C1 segment of cervical spinal cord (tissue), 14 donors: Measurements from ENCODE around the gene EMILIN2.

Experiments
- DNase-seq, 14 donors: peaks; one replicate each; lab custom pipeline; 2025; lab: John Stamatoyannopoulos, UW

EMILIN2 gene

DNA sequence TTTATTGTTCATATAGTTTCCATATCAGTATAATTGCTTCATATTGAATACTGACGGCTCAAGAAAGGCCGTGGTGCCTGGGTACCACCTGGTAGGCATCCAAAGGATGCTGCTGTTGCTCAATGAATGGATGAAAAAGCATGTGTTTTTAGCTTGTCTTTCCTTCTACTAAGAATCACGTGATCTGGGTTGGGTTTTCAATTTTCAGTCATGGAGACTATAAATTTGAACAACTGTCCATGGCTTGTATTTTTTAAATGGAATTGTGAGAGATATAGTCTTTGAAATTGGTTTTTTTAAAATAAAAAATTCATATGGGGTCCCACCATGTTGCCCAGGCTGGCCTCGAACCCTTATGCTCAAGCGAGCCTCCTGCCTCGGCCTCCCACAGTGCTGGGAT lies 25.3 kb downstream of the EMILIN2 start:
- DNase-seq = no peak

DNA sequence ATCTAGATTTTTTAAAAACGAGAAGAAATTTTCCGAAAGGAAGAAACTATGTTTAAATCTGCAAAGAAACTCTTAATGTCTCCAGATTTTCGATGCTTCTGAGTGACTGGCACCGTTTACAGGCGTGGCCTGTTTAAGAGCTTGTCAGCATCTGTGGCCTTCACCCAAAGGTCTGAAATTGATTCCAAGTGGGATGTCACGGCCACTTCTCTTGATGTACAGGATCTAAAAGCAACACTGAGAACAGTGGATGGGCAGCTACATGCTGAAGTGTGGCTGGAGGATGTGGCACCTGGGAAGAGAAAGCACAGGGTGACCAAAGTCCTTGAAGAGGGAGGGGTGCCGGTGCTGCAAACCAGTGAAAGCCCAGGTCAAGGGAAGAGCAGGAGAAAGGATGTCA lies 28.0 kb downstream of the EMILIN2 start:
- DNase-seq = no peak

DNA sequence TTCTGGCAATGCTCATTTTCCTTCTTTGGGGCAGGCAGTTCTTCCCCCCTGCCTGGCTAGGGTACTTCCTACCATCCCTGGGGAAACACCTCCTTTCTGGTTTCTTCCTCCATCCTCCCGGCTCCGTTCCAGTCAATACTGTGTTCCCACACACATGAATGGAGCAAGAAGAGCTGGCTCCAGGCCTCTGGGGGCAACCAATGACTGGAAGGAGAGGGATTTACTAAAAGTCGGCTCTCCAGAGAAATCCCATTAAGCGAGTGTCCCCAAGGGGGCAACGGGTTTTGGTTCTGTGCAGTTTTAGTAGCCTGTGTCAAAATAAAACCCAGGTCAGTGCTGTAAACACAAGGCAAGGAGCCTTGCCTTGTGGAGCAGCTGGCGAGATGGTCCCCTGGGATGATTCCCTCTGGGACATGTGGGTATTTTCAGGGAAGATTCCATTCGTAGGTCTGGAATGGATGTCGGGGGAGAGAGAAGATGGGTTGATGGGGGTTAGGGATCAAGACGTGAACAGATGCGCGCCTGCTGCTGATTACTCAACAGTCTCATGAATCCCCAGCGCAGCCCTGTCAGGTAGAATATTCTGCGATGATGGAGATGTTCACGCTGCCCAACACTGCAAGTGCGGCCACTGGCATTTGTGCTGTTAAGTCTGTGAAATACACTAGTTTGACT lies 32.0 kb downstream of the EMILIN2 start:
- DNase-seq = no peak

DNA sequence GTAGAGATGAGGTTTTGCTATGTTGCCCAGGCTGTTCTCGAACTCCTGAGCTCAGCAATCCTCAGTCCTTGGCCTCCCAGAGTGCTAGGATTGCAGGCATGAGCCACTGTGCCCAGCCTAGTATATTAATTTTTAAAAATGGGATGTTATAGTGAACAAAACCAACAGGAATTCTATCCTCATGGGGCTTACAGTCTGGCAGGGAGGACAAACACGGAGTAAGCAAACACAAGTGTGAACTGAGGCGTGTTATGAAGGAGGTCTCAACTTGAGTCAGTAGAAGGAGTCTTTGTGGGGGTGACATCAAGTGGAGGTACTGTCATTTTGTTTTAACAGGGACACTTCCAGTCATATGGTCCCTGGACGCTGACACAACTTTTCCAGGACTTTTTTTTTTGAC lies 33.1 kb downstream of the EMILIN2 start:
- DNase-seq = no peak

DNA sequence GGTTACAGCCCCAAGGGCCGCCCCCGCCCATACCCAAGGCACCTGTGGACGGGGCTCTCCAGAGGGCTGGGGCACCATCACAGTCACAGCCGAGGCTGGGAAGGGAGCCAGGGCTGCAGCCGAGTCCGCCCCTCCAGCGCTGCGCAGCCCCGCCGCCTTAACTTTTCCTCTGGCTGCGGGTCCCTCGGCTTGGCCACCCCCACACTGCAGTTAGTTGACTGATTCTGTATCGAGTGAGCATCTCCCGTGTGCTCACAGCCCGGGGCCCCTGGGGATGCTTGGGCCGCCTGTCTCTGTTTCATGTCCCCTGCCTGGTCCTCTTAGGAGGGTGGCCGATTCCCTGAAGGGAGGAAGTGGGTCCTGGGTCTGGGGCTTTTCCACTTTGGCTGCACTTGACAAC lies 33.7 kb downstream of the EMILIN2 start:
- no peak for DNase-seq

DNA sequence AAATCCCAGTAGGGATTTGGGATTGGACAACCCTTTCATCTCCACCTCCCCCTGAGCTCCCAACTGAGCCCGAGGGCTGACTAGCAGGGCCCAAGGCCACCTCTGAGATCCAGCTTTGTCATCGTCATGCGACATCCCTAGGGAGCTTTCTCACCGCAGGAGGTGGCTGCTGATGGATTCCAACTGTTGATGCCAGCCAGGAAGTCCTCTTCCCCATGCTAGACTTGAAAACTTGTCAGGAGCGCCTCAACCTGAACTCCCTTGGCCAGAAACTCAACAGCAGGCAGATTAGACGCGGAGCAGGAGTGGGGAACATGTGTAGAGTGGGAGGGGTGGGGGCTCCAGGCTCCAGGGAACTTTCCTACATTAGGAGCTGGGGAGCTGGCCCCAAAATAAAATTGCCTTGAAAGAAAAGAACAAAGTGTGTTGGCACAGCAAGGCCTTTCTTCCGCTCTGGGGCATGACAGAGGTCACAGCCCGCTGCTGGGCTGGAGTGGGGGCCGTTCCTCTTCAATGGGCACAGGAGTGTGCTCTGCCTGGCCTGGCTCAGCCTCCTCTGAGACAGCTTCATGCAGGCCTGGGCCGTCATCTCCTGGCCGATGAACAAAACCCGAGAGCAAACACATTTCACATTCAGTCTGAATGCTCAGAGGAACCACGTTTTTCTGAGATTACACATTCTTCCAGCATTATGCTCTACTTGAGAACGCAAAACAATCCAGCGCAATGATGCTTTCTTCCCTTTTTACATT lies 34.5 kb downstream of the EMILIN2 start:
- no peak for DNase-seq

DNA sequence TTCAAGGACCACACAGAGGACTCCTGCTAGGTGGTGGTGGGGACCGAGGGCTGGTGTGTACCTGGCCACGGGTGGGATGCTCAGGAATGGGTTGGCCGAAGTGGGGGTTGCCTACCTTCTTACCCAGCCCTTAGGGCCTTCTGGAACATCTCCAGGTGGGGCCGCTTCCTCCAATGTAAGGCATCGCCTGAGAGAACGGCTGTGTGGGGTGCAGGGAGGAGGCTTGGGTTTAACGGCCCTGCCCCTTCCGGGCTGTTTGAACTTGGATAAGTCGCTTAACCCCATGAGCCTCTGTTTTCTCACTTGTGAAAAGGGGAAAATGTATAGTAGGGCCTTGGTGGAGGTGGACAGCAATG lies 35.0 kb downstream of the EMILIN2 start:
- DNase-seq = no peak

DNA sequence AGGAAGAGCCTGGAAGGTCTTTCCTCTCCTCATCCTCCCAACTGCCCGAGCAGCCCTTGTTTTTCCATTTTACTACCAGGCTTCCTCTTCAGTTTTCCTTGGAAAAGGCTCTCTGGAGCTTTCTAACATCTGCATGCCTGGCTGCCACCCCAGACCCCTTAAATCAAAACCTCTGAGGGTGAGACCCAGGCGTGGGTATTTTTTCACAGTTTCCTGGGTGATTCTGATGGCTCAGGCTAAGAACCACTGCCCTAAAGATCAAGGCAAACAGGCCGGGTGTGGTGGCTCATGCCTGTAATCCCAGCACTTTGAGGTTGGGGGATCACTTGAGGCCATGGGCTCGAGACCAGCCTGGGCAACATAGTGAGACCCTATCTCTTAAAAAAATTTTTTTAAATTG lies 35.4 kb downstream of the EMILIN2 start:
- DNase-seq = no peak

DNA sequence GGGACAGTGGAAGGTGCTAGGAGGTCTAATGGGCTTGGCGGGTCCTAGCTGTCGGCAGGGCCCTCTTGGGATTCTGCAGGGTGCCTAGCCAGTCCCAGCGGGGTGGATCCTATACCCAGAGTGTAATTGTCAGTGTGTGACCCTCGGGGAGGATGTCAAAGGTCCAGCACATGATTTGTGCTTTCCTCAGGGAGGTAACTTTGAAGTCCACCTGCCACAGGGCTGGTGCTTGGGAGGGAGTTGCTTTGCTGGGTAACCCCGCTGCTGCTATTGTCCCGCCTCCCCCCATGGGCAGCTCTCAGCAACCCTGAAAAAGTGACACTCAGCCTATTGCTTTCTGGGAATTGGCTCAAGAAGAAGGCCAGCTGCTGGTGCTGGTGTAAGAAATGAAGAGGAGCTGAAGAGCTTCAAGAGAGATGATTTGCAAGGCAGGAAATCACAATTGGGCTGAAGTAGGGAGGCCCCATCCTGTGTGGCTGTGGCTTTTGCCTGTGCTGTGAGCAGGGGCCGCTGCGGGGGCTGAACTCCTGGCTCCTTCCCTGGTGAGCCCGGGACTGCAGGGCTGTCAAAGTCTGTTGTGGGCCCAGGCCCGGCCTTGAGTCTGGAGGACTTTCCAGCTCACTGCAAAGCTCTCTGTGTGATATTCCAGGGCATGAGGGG lies 36.4 kb downstream of the EMILIN2 start:
- no peak for DNase-seq

DNA sequence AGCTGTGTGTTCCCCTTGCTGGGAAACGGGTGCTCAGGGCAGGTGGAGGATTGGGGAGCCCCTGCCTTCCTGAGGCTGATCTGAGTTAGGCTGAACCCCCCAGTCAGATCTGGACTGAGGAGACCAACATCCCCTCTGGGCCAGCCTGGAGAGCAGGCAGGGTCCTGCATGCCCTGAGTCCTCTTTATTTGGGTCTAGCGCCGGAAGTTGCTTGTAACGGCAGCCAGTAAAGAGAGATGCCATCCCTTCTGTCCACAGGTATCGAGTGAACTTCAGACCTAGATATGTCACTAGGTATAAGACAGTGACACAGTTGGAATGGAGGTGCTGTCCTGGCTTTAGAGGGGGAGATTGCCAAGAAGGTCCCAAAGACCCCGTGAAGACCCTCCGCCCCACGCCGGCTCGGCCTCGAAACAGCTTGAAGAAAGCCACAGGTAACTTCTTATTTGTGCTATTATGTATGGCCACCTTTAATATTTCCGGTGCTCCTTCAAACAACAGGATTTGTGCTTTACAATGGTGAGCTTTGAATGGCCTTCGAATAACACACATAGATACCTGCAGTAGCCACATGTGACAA lies 38.0 kb downstream of the EMILIN2 start:
- no peak for DNase-seq

DNA sequence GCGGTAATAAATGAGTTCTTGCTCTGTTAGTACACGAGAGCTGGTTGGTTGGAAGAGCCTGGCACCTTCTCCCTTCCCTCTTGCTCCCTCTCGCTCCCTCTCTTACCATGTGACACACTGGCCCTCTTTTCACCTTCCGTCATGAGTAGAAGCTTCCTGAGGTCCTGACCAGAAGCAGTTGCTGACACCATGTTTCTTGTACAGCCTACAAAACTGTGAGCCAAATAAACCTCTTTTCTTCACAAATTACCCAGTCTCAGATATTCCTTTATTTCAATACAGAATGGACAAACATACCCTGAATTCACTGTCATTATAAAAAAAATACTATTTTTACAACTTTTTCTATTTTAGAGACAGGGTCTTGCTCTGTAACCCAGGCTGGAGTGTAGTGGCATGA lies 40.7 kb downstream of the EMILIN2 start:
- no peak for DNase-seq

DNA sequence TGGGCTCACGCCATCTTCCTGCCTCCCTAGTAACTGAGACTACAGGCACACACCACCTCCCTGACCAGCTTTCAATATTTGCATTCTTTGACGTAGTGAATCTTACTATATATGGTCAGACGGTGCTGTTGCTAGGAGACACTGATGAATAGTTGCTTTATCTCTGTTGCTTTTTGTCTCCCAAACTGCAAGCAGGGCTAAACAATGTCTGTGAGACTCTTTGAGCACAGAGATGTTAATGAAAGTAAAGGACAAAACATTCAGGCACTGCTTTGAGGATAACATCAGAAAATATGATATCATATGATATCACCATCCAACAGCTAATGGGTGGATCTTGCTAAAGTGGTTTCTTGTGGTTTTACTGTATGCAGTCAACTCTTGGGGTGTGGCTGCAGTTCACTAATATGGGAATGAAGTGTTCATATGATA lies 43.0 kb downstream of the EMILIN2 start:
- no peak for DNase-seq

DNA sequence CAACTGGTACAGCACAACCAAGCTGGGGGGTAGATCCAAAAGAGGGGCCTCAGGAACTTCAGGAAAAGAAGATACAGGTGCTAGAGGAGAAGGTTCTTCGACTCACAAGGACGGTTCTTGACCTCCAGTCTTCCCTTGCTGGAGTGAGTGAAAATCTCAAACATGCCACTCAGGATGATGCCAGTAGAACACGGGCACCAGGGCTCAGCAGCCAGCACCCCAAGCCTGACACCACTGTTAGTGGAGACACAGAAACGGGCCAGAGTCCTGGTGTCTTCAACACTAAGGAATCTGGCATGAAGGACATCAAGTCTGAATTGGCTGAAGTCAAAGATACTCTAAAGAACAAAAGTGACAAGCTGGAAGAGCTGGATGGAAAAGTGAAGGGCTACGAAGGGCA lies 43.8 kb downstream of the EMILIN2 start:
- DNase-seq = no peak

DNA sequence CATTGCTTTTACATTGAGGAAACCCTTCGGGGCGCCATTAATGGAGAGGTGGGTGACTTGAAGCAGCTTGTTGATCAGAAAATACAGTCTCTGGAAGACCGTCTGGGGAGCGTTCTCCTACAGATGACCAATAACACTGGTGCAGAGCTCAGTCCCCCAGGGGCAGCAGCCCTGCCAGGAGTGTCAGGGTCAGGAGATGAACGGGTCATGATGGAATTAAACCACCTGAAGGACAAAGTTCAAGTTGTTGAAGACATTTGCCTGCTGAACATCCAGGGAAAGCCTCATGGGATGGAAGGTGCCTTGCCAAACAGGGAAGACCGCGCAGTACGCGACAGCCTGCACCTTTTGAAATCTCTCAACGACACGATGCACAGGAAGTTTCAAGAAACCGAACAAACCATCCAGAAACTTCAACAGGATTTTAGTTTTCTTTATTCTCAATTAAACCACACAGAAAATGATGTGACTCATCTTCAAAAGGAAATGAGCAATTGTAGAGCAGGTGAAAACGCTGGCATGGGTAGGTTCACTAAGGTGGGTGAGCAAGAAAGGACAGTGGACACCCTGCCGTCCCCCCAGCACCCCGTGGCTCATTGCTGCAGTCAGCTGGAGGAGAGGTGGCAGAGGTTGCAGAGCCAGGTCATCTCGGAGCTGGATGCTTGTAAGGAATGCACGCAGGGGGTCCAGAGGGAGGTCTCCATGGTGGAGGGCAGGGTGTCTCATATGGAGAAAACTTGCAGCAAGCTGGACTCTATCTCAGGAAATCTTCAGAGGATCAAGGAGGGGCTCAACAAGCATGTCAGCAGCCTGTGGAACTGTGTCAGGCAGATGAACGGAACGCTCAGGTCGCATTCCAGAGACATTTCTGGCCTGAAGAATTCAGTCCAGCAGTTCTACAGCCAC lies 45.0 kb downstream of the EMILIN2 start:
- no peak for DNase-seq

DNA sequence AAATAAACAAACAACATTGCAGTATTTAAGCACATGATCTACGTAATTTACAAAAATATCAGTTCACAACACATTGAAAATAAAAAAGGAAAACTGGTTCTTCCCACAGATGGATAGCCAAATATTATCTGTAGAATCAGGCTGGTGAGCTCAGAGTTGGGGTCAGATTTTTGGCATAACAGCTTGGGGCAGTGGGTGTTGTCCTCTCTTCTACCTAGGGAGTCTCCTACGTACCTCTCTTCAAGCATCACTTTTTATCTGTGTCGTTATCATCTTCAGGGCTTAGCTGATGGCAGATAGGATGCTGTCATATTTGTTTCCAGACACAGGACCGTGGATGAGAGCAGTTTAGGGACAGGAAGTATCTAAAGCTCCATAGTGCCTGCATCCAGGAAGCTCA lies 46.2 kb downstream of the EMILIN2 start:
- no peak for DNase-seq

DNA sequence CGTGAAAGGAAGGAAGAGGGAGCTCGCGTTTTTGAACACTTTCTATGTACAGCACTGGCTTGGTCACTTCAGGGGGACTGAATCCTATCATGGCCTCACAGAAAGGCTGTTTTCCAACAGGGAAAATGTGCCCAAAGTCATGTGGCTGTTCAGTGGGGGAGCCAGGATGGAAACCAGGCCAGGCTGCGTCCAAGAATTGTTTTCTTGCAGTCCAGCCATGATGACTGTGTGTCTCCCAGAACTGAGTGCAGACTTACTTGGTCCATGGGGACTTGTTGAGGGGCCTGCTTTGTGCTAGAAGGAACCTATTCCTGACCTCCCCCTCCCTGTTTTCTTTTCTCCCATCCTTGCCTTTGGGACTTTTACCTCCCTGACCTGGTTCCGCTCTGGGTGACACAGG lies 46.9 kb downstream of the EMILIN2 start:
- no peak for DNase-seq

DNA sequence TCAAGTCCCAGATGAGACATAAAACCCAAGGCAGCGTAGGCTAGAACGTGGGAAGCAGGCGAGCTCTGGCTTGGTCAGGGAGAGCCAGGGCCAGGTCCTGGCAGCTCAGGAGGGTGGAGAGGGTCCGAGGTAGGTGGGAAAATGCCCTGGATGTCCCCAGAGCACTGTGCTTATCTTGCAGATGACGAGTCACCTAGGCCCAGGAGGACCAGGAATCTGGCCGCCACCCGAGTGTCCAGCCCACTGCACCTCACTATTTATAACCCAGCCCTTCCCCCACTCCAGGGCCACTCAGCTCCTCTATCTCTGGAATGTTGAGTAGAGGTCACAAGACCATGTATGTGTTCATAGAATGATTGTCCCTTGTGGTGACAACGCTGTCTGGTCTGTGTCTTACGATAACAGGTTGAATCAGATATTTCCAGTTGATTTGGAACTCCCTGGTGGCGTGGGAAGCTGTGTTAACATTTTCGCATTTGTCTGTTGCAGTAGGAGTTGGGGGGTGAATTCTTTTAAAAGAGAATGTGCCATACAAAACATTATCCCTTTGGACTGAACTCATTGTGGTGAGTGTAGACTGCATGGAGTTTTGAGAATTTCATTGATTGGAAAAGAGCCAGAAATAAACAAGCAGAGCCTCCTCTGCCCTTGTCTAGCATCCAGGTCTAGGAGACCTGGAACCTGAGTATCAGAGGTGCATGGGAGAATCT lies 47.5 kb downstream of the EMILIN2 start:
- no peak for DNase-seq

DNA sequence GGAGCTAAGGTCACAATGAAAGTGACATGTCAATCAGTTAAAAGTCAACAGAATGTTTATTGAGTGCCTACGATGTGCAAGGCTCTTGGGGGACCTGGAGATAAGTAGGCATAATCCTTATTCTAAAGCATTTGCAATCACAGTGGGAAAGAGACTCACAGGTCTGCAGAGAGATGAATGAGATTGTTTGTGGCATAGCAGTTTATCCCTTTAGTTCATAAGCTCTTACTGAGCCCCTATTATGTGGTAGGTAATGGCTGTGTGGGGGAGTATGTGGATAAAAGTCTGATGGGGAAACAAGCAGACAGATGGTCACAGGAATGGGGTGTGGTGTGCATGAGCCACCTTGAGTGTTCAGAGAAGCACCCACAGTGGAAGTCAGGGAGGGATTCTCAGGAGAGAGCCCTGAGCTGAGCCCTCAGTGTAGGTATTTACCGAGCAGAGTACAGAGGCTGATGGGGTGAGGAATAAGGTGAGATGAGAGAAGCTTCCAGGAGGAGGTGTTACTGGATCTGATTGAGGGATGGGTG lies 48.1 kb downstream of the EMILIN2 start:
- no peak for DNase-seq

DNA sequence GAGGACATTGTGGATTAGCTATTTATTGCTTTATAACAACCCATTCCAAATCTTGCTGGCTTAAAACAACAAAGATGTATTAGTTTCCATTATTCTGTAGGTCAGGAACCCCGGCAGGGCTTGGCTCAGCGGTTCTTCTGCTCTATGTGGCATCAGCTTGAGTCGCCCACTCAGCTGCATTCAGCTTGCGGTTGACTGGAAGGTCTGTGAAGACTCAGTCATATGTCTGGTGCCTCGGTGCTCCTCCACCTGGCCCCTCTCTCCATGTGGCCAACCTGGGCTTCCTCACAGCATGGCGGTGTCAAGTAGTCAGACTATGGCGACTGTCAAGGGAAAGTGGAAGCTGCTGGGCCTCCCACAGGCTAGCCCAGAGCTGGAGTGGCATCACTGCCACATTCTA lies 48.6 kb downstream of the EMILIN2 start:
- no peak for DNase-seq

DNA sequence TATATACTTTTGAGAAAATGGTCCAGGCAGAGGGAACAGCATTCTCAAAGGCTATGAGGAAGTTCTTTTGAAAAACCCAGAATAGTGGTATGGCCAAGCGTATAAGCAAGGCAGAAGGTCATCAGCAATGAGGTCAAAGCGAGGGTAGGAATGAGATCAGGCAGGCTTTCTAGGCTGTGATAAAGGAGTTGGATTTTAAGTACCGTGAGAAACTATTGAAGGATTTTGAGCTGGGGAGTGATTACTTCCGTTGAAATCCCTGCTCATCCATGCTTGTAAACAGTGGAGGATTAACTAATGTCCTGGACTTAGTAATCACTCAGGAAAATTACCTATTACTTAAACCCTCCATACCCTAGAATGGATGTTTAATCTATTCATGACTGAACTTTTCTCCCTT lies 50.2 kb downstream of the EMILIN2 start:
- DNase-seq = no peak
